OCI-LY7 (cell line): ENCODE data around the gene FBXO2. TPM values are rescaled to one million over a fixed set of nuclear protein-coding genes. Genes with fewer than 3 reads are reported as not detected.

Experiments used
- BruUV-seq: library from RNA; stranded (reverse); fragments of 400-500 nt; replicated peaks from 2 replicates; lab custom pipeline; 2021; lab: Mats Ljungman, UMichigan
- CTCF ChIA-PET: fragments of 300-600 bp; sonication (Branson Sonifier 250); formaldehyde crosslinking; loops from one replicate; lab custom pipeline; 2022; ENCODE audit warnings: antibody characterized with exemption; ENCODE audit not compliant: unreplicated experiment; lab: Charles Lee
- POLR2A ChIA-PET: fragments of 300-600 bp; sonication (Branson Sonifier 250); formaldehyde crosslinking; loops from one replicate; lab custom pipeline; 2022; ENCODE audit warnings: antibody characterized with exemption; lab: Charles Lee
- DNase-seq: peaks from one replicate; pipeline ENCODE4 v3.0.0-alpha.2; 2015; ENCODE audit warnings: low spot score
- H2AFZ ChIP-seq: fragments of 200-600 bp; sonication (generic), shearing (Covaris generic); 2 replicates; pipeline ENCODE4 v1.6.1; 2014; ENCODE audit warnings: mild to moderate bottlenecking, antibody characterized with exemption, low read length, moderate library complexity
- H3K27ac ChIP-seq: fragments of 200-600 bp; sonication (generic); 2 replicates; pipeline ENCODE4 v1.5.1; 2014; ENCODE audit warnings: mixed run types, low read depth, mild to moderate bottlenecking, moderate library complexity, low read length, inconsistent platforms; ENCODE audit not compliant: poor library complexity, severe bottlenecking
- H3K36me3 ChIP-seq: fragments of 200-600 bp; sonication (generic); 2 replicates; pipeline ENCODE4 v1.6.1; 2014; ENCODE audit warnings: mild to moderate bottlenecking, antibody characterized with exemption, low read length, moderate library complexity, mixed read lengths; ENCODE audit not compliant: insufficient read depth
- H3K4me1 ChIP-seq: fragments of 200-600 bp; sonication (generic); 2 replicates; pipeline ENCODE4 v1.5.1; 2014; ENCODE audit warnings: mild to moderate bottlenecking, low read length; ENCODE audit not compliant: insufficient read depth, poor library complexity, severe bottlenecking
- H3K4me2 ChIP-seq: fragments of 200-600 bp; sonication (generic); 2 replicates; pipeline ENCODE4 v1.6.1; 2014; ENCODE audit warnings: mild to moderate bottlenecking, low read length
- H3K4me3 ChIP-seq: fragments of 200-600 bp; sonication (generic); 2 replicates; pipeline ENCODE4 v1.5.1; 2014; ENCODE audit warnings: mild to moderate bottlenecking, low read depth, low read length; ENCODE audit not compliant: poor library complexity, severe bottlenecking
- H3K79me2 ChIP-seq: fragments of 200-600 bp; sonication (generic); 2 replicates; pipeline ENCODE4 v1.6.1; 2016; ENCODE audit warnings: low read depth, mild to moderate bottlenecking, low read length, moderate library complexity, mixed read lengths; ENCODE audit not compliant: insufficient read depth
- H3K9me2 ChIP-seq: fragments of 200-600 bp; sonication (generic); 2 replicates; pipeline ENCODE4 v1.6.1; 2016; ENCODE audit warnings: mild to moderate bottlenecking, low read length, mixed read lengths; ENCODE audit not compliant: insufficient read depth
- H3K9me3 ChIP-seq: fragments of 200-600 bp; sonication (generic); 2 replicates; pipeline ENCODE4 v1.6.1; 2014; ENCODE audit warnings: mild to moderate bottlenecking, mixed run types, low read length, mixed read lengths
- H4K20me1 ChIP-seq: fragments of 200-600 bp; sonication (generic); 2 replicates; pipeline ENCODE4 v1.6.1; 2014; ENCODE audit warnings: mild to moderate bottlenecking, antibody characterized with exemption, low read length, moderate library complexity, mixed read lengths; ENCODE audit not compliant: insufficient read depth
- EZH2phosphoT487 ChIP-seq: fragments of 200-600 bp; sonication (generic); IDR thresholded peaks from 2 replicates; pipeline ENCODE4 v1.6.1; 2018; ENCODE audit warnings: low read depth, borderline replicate concordance, mild to moderate bottlenecking, mixed run types, antibody characterized with exemption, low read length, moderate library complexity, mixed read lengths
- intact Hi-C: fragments of 100-400 bp; cut with micrococcal nuclease; formaldehyde crosslinking; loops from one replicate; pipeline ENCODE4 v1.10.0; 2022; ENCODE audit not compliant: unreplicated experiment
- total RNA-seq, 2 experiments: library from RNA; depleted of rRNA in 1 of 2; stranded (reverse); fragments of >200 nt in 1 of 2; shearing (Covaris generic) in 1 of 2; gene quantifications; 2 replicates each; pipeline ENCODE4 v1.2.3, GENCODE V29; 2014 to 2022
- TF ChIP-seq, protein P1 (sequence below): fragments of 200-600 bp; sonication (generic); conservative IDR thresholded peaks from 2 replicates; pipeline ENCODE4 v1.5.1; 2014; ENCODE audit warnings: mild to moderate bottlenecking, antibody characterized with exemption, low read length, moderate library complexity, mixed read lengths

FBXO2 gene
- total RNA-seq, 2 experiments from 2014 or later = 2.7 to 6.1 TPM

- no peaks in the 10 kb centered on the region for H3K9me3 ChIP-seq
- no TSS peak for BruUV-seq
- H3K4me3 ChIP-seq = no peak overlapping the region
- ChIA-PET POLR2A (no interaction called here), CTCF (no interaction called here)
- no peaks in the 10 kb centered on the region for H3K36me3 ChIP-seq
- no peaks in the 10 kb centered on the region for H4K20me1 ChIP-seq
- TF ChIP-seq, protein P1, sequence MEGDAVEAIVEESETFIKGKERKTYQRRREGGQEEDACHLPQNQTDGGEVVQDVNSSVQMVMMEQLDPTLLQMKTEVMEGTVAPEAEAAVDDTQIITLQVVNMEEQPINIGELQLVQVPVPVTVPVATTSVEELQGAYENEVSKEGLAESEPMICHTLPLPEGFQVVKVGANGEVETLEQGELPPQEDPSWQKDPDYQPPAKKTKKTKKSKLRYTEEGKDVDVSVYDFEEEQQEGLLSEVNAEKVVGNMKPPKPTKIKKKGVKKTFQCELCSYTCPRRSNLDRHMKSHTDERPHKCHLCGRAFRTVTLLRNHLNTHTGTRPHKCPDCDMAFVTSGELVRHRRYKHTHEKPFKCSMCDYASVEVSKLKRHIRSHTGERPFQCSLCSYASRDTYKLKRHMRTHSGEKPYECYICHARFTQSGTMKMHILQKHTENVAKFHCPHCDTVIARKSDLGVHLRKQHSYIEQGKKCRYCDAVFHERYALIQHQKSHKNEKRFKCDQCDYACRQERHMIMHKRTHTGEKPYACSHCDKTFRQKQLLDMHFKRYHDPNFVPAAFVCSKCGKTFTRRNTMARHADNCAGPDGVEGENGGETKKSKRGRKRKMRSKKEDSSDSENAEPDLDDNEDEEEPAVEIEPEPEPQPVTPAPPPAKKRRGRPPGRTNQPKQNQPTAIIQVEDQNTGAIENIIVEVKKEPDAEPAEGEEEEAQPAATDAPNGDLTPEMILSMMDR = no peak
- TF ChIP-seq EZH2phosphoT487 = no peak
- H2AFZ ChIP-seq = no peak overlapping the region
- no peaks in the 10 kb centered on the region for H3K79me2 ChIP-seq
- DNase-seq = no peak
- H3K9me2 ChIP-seq = no peaks in the 10 kb centered on the region
- no peak overlapping the region for H3K27ac ChIP-seq
- H3K4me1 ChIP-seq = no peaks in the 10 kb centered on the region
- intact Hi-C loops = no loop called here
- H3K4me2 ChIP-seq = no peak overlapping the region
These were observed 31.8 kb downstream of the FBXO2 start for GRCh38 chr1:11622398-11622797.

GRCh38 chr1:11620924-11621323 is 33.3 kb downstream of the FBXO2 start:
- Histone ChIP-seq H2AFZ (no peak overlapping the region), H3K4me1 (no peaks in the 10 kb centered on the region), H3K36me3 (no peaks in the 10 kb centered on the region), H3K9me2 (no peaks in the 10 kb centered on the region), H3K9me3 (no peaks in the 10 kb centered on the region), H3K79me2 (no peaks in the 10 kb centered on the region), H4K20me1 (no peaks in the 10 kb centered on the region), H3K4me2 (no peak overlapping the region), H3K27ac (no peak overlapping the region), H3K4me3 (no peak overlapping the region)
- POLR2A ChIA-PET = no interaction called here
- CTCF ChIA-PET = no interaction called here
- BruUV-seq = no TSS peak
- no peak for DNase-seq
- TF ChIP-seq EZH2phosphoT487 = no peak
- TF ChIP-seq, protein P1 = no peak
- intact Hi-C loops = no loop called here

- Histone ChIP-seq H3K4me2 (no peak overlapping the region), H3K27ac (no peak overlapping the region), H3K9me2 (no peaks in the 10 kb centered on the region), H4K20me1 (no peaks in the 10 kb centered on the region), H3K79me2 (no peaks in the 10 kb centered on the region), H3K36me3 (no peaks in the 10 kb centered on the region), H3K4me3 (no peak overlapping the region), H3K4me1 (no peaks in the 10 kb centered on the region), H3K9me3 (no peaks in the 10 kb centered on the region), H2AFZ (no peak overlapping the region)
- BruUV-seq = no TSS peak
- no peak for TF ChIP-seq EZH2phosphoT487
- TF ChIP-seq, protein P1 = no peak
- POLR2A ChIA-PET = no interaction called here
- no peak for DNase-seq
- intact Hi-C loops = no loop called here
- CTCF ChIA-PET = no interaction called here
These were observed 33.8 kb downstream of the FBXO2 start for GRCh38 chr1:11620405-11620804.
